Common myeloid progenitor, CD34-positive (primary cell): ENCODE measurements around the gene VAPA.

ENCODE experiments used
- CTCF ChIA-PET: fragments of 350-600 bp; sonication (Branson Sonifier 250); formaldehyde crosslinking; loops from one replicate; lab custom pipeline; 2021; ENCODE audit warnings: antibody characterized with exemption; lab: Charles Lee
- POLR2A ChIA-PET: fragments of 350-600 bp; sonication (Branson Sonifier 250); formaldehyde crosslinking; loops from one replicate; lab custom pipeline; 2021; ENCODE audit warnings: antibody characterized with exemption; lab: Charles Lee
- DNase-seq, 3 donors: peaks; one replicate each; pipeline versions ENCODE4 v3.0.0 to v3.0.0-alpha.2; 2013
- H3K27ac ChIP-seq, 2 experiments: 1 replicate in 1 of 2; 2 replicates in 1 of 2; pipeline ENCODE4 v1.7.0; 2013; ENCODE audit warnings: inconsistent platforms in 2 of 2, low read length in 2 of 2, mild to moderate bottlenecking in 2 of 2, low read depth in 1 of 2, moderate library complexity in 1 of 2; ENCODE audit not compliant: severe bottlenecking in 2 of 2, insufficient read depth in 1 of 2, poor library complexity in 1 of 2
- H3K27me3 ChIP-seq, 5 experiments: replicated peaks in 2 of 5; 1 replicate in 3 of 5; 2 replicates in 2 of 5; pipeline versions ENCODE4 v1.6.1 to v1.7.0; 2013; ENCODE audit warnings: low read length in 4 of 5, mild to moderate bottlenecking in 2 of 5, moderate library complexity in 2 of 5, inconsistent platforms in 1 of 5; ENCODE audit not compliant: insufficient read depth in 5 of 5, control insufficient read depth in 4 of 5
- H3K36me3 ChIP-seq, 4 experiments: 1 replicate in 2 of 4; 2 replicates in 2 of 4; pipeline versions ENCODE4 v1.6.1 to v1.7.0; 2013; ENCODE audit warnings: low read length in 3 of 4, control low read depth in 1 of 4, mild to moderate bottlenecking in 1 of 4; ENCODE audit not compliant: control insufficient read depth in 4 of 4, insufficient read depth in 4 of 4
- H3K4me1 ChIP-seq, 4 experiments: 1 replicate in 3 of 4; 2 replicates in 1 of 4; pipeline versions ENCODE4 v1.6.1 to v1.7.1; 2013; ENCODE audit warnings: low read length in 3 of 4, mild to moderate bottlenecking in 3 of 4, control low read depth in 1 of 4, inconsistent platforms in 1 of 4, moderate library complexity in 1 of 4; ENCODE audit not compliant: control insufficient read depth in 4 of 4, insufficient read depth in 4 of 4; ENCODE audit errors: control extremely low read depth in 1 of 4
- H3K4me3 ChIP-seq, 7 experiments: 1 replicate in 4 of 7; 2 replicates in 3 of 7; pipeline versions ENCODE4 v1.5.1 to v1.7.0; 2013; ENCODE audit warnings: mild to moderate bottlenecking in 7 of 7, low read length in 6 of 7, moderate library complexity in 6 of 7, inconsistent platforms in 2 of 7, low read depth in 2 of 7, control low read depth in 1 of 7; ENCODE audit not compliant: insufficient read depth in 4 of 7, control insufficient read depth in 1 of 7; ENCODE audit errors: extremely low read depth in 1 of 7
- H3K9me3 ChIP-seq, 5 experiments: 1 replicate in 4 of 5; 2 replicates in 1 of 5; pipeline versions ENCODE4 v1.6.1 to v1.7.1; 2013; ENCODE audit warnings: low read length in 4 of 5, mild to moderate bottlenecking in 2 of 5, inconsistent platforms in 1 of 5, low read depth in 1 of 5, moderate library complexity in 1 of 5; ENCODE audit not compliant: control insufficient read depth in 4 of 5, insufficient read depth in 2 of 5; ENCODE audit errors: control extremely low read depth in 1 of 5
- WGBS: methylation state at CpG from one replicate; pipeline ENCODE4 v1.1.5; 2013; ENCODE audit not compliant: insufficient coverage; 5-methylcytosine and 5-hydroxymethylcytosine counted together

Gene VAPA

GRCh38 chr18:9994026-9994570, 80.3 kb downstream of the VAPA start:
- Histone ChIP-seq H3K27ac (no peak overlapping the region), H3K4me1 (peaks cover 0 to 11% (median 9%) of the 10 kb centered on the region in 4 experiments), H3K9me3 (peaks cover 0 to 19% (median 13%) of the 10 kb centered on the region in 5 experiments), H3K4me3 (no peak overlapping the region), H3K36me3 (no peaks in the 10 kb centered on the region), H3K27me3 (peaks cover 0 to 22% (median 8%) of the 10 kb centered on the region in 5 experiments)
- WGBS = 93% methylated on average over 11 of the region's 11 CpGs
- no peak for DNase-seq
- POLR2A ChIA-PET = no interaction called here
- CTCF ChIA-PET = no interaction called here

DNA sequence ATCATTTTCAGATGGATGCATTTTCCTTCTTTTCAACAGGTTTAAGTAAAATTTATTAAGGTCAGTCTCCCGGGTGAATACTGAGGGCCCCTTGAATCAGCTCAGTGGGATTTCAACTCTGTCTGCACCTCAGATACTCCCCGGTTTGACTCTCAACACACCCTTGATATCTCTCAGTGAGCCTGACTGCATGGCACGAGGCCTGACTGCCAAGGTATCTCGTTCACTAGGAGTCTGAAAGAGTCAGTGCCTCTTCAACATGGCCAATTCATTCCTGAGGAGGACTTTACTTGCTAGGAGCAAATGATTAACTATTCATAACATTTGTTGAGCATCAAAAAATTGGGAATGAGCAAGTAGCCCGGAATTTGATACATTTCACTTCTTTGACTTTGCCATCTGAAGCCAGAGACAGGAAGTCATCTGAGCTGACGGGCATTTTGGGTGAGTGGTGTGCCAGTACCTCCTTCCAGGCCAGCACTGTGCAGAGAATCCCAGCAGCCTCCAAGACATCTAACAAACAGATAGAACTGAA, 81.0 kb downstream of the VAPA start:
- Histone ChIP-seq H3K36me3 (no peaks in the 10 kb centered on the region), H3K9me3 (peaks cover 0 to 22% (median 13%) of the 10 kb centered on the region in 5 experiments), H3K27ac (no peak overlapping the region), H3K4me3 (no peak overlapping the region), H3K4me1 (peaks cover 0 to 5% (median 4%) of the 10 kb centered on the region in 4 experiments), H3K27me3 (peaks cover 0 to 22% (median 8%) of the 10 kb centered on the region in 5 experiments)
- DNase-seq = no peak
- ChIA-PET CTCF (no interaction called here), POLR2A (no interaction called here)
- WGBS = 97% methylated on average over 6 of the region's 6 CpGs

DNA sequence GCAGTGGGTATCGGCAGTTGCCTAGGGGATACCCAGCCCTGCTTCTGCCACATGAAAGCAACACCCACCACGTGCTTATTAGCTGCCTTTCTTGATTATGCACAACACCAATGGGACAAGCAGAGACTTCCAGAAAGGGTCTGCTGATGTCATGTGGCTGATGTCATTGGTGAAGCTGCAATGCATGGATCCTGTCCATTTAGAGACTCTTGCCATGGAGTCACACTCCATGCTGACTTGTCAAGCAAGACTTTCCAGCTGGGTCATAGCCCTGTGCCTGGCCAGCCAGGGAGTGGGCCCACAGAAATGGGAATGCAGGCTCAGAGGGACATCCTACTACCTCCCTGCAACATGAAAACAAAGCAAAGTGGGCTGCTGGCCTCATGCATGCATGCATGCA, 81.8 kb downstream of the VAPA start:
- no peak for DNase-seq
- 82% methylated on average over 2 of the region's 2 CpGs for WGBS
- POLR2A ChIA-PET = no interaction called here

DNA sequence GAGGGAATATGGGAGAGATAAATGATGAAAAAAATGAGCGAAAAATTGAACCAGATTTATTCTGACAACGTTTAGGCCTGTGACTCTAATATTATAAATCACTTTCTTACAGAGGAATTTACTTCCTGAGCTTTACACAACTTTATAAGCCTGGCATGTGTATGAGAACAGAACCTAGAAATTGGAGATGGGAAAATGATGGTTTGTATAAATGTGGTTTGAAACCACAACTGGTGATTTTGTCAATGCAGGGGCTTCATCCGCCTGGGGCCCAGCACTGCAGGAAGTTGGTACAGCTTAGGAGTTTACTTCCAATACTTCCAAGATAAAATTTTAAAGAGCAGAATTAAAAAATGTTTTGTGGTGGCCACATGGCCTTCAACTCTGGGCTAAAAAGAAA, 82.3 kb downstream of the VAPA start:
- no peak for DNase-seq
- ChIA-PET POLR2A (no interaction called here), CTCF (no interaction called here)
- Histone ChIP-seq H3K4me3 (no peak overlapping the region), H3K27ac (no peak overlapping the region), H3K27me3 (peaks cover 0 to 14% (median 8%) of the 10 kb centered on the region in 5 experiments), H3K9me3 (peaks cover 0 to 30% (median 13%) of the 10 kb centered on the region in 5 experiments), H3K4me1 (no peaks in the 10 kb centered on the region), H3K36me3 (no peaks in the 10 kb centered on the region)
- no CpG with 5 or more reads among the region's 3 CpGs for WGBS

More for the DNA sequence above, 81.8 kb downstream of the VAPA start:
- Histone ChIP-seq H3K27me3 (peaks cover 0 to 18% (median 8%) of the 10 kb centered on the region in 5 experiments), H3K9me3 (peaks cover 0 to 28% (median 13%) of the 10 kb centered on the region in 5 experiments), H3K36me3 (no peaks in the 10 kb centered on the region), H3K27ac (no peak overlapping the region), H3K4me1 (no peaks in the 10 kb centered on the region), H3K4me3 (no peak overlapping the region)
- CTCF ChIA-PET = no interaction called here

DNA sequence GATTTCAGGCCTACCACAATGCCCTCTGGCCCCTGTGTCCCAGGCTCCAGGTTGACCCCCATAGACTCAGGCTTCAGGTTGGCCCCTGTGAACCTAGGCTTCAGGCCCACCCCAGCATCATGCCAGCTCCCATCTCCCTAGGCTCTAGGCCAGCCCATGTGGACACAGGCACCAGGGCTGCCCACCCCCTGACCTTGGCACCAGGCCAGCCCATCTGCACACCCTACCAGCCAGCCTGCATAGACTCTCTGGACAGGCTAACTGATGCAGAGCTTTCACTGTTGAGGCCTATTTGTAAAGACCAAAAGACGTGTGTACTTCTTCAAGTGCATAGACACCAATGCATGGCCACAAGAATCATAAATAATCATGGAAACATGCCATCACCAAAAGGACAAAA, 83.9 kb downstream of the VAPA start:
- POLR2A ChIA-PET = no interaction called here

DNA sequence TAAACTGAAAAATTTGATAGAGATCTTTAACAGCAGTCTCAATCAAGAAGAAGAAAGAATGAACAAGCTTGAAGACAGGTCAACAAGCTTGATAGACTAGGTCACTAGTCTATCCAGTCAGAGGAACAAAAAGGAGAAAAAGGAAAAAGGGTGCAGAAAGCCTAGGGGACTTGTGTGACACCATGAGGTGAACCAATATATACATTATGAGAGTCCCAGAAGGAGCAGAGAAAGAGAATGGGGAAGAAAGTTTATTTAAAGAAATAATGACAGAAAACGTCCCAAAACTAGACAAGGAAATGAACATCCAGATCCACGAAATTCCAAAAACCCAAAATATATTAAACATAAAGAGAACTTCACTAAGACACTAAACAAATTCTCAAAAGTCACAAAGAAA, 84.5 kb downstream of the VAPA start:
- H3K4me3 ChIP-seq = no peak overlapping the region
- no peaks in the 10 kb centered on the region for H3K36me3 ChIP-seq
- H3K9me3 ChIP-seq = peaks cover 0 to 30% (median 13%) of the 10 kb centered on the region in 5 experiments
- no peak for DNase-seq
- no peak overlapping the region for H3K27ac ChIP-seq
- WGBS = no CpG with 5 or more reads among the region's 2 CpGs
- H3K27me3 ChIP-seq = no peaks in the 10 kb centered on the region
- CTCF ChIA-PET = no interaction called here
- POLR2A ChIA-PET = no interaction called here
- no peaks in the 10 kb centered on the region for H3K4me1 ChIP-seq

More for the DNA sequence above, 83.9 kb downstream of the VAPA start:
- Histone ChIP-seq H3K4me3 (no peak overlapping the region), H3K36me3 (no peaks in the 10 kb centered on the region), H3K27ac (no peak overlapping the region), H3K4me1 (no peaks in the 10 kb centered on the region), H3K27me3 (peaks cover 0 to 5% (median 0%) of the 10 kb centered on the region in 5 experiments), H3K9me3 (peaks cover 0 to 30% (median 13%) of the 10 kb centered on the region in 5 experiments)
- 100% methylated on average over 1 of the region's 1 CpG for WGBS
- DNase-seq = no peak
- CTCF ChIA-PET = no interaction called here

DNA sequence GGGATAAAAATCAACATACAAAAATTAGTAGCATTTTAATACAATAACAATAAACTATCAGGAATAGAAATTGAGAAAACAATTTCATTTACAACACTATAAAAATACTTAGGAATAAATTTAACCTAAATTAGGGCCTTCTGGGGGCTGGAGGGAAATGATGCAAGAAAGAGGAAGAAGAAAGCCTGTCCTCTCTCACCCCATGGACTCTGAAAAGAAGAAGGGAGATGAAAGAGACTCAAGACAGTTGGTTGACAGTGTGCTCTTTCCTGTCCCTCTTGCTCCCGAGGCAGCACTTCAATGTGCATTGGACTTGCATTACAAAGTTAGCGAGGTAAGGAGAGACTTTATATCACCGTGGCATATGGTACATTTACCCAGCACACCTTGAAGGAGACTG, 88.5 kb downstream of the VAPA start:
- Histone ChIP-seq H3K27me3 (no peaks in the 10 kb centered on the region), H3K27ac (no peak overlapping the region), H3K4me1 (peaks cover 0 to 7% (median 0%) of the 10 kb centered on the region in 4 experiments), H3K9me3 (peaks cover 0 to 26% (median 6%) of the 10 kb centered on the region in 5 experiments), H3K4me3 (no peak overlapping the region), H3K36me3 (no peaks in the 10 kb centered on the region)
- ChIA-PET POLR2A (no interaction called here), CTCF (no interaction called here)
- no peak for DNase-seq
- WGBS = 79% methylated on average over 2 of the region's 3 CpGs
